HEK293 (cell line): ENCODE measurements around the gene PEF1.

ENCODE experiments used
- CTCF ChIA-PET: fragments of 350-600 bp; formaldehyde crosslinking; extraction: SDS; loops from one replicate; lab custom pipeline; 2021; ENCODE audit warnings: antibody characterized with exemption; lab: Yijun Ruan, JAX
- POLR2A ChIA-PET: fragments of 300-600 bp; formaldehyde crosslinking; extraction: SDS; loops from one replicate; lab custom pipeline; 2020; ENCODE audit warnings: antibody characterized with exemption, inconsistent platforms; lab: Yijun Ruan, JAX
- H3K27ac ChIP-seq: fragments of 200-500 bp; sonication (Bioruptor generic); 2 replicates; pipeline ENCODE4 v1.5.1; 2014; ENCODE audit warnings: low read depth, low read length, control low read depth, inconsistent platforms; ENCODE audit errors: extremely low read depth
- H3K36me3 ChIP-seq, 2 experiments: fragments of 200-500 bp in 1 of 2; sonication (Bioruptor generic) in 1 of 2; 1 replicate in 1 of 2; 2 replicates in 1 of 2; pipeline ENCODE4 v1.5.1; 2014 to 2017; ENCODE audit warnings: inconsistent platforms in 2 of 2, low read length in 2 of 2; ENCODE audit not compliant: control insufficient read depth in 2 of 2, insufficient read depth in 1 of 2
- H3K4me1 ChIP-seq: fragments of 200-500 bp; sonication (Bioruptor generic); 2 replicates; pipeline ENCODE4 v1.5.1; 2014; ENCODE audit warnings: mild to moderate bottlenecking, low read length, inconsistent platforms; ENCODE audit not compliant: control insufficient read depth, insufficient read depth
- H3K4me3 ChIP-seq: 2 replicates; pipeline ENCODE4 v1.5.1; 2011; ENCODE audit warnings: low read depth, mild to moderate bottlenecking, control low read depth, low read length, moderate library complexity
- H3K9me3 ChIP-seq: fragments of 200-500 bp; sonication (Bioruptor generic); 2 replicates; pipeline ENCODE4 v1.5.1; 2014; ENCODE audit warnings: low read depth, low read length, inconsistent platforms; ENCODE audit not compliant: control insufficient read depth, insufficient read depth
- SALL2 ChIP-seq: fragments of 450-650 bp; formaldehyde crosslinking; IDR thresholded peaks from 2 replicates; pipeline ENCODE4 v1.5.0; 2017; ENCODE audit warnings: missing biosample characterization, mild to moderate bottlenecking, missing genetic modification characterization, borderline replicate concordance
- ZBTB20 ChIP-seq: fragments of 450-650 bp; formaldehyde crosslinking; IDR thresholded peaks from 2 replicates; pipeline ENCODE4 v1.5.1; 2016; ENCODE audit warnings: missing biosample characterization, missing genetic modification characterization
- ZBTB21 ChIP-seq: fragments of 450-650 bp; formaldehyde crosslinking; IDR thresholded peaks from 2 replicates; pipeline ENCODE4 v1.5.1; 2017; ENCODE audit warnings: missing biosample characterization, missing genetic modification characterization
- ZNF114 ChIP-seq: fragments of 450-650 bp; formaldehyde crosslinking; IDR thresholded peaks from 2 replicates; pipeline ENCODE4 v1.5.0; 2017; ENCODE audit warnings: missing biosample characterization, missing genetic modification characterization
- ZNF121 ChIP-seq: fragments of 450-650 bp; formaldehyde crosslinking; IDR thresholded peaks from 2 replicates; pipeline ENCODE4 v1.5.1; 2016; ENCODE audit warnings: missing biosample characterization, missing genetic modification characterization
- ZNF169 ChIP-seq: fragments of 450-650 bp; formaldehyde crosslinking; IDR thresholded peaks from 2 replicates; pipeline ENCODE4 v1.5.1; 2016; ENCODE audit warnings: missing biosample characterization, missing genetic modification characterization
- ZNF416 ChIP-seq: fragments of 450-650 bp; formaldehyde crosslinking; IDR thresholded peaks from 2 replicates; pipeline ENCODE4 v1.5.1; 2016; ENCODE audit warnings: missing biosample characterization, missing genetic modification characterization
- ZNF426 ChIP-seq: fragments of 450-650 bp; formaldehyde crosslinking; IDR thresholded peaks from 2 replicates; pipeline ENCODE4 v1.5.1; 2017; ENCODE audit warnings: missing biosample characterization, missing genetic modification characterization, mild to moderate bottlenecking, inconsistent platforms, moderate library complexity
- ZNF561 ChIP-seq: fragments of 450-650 bp; IDR thresholded peaks from 2 replicates; pipeline ENCODE4 v1.5.1; 2018; ENCODE audit warnings: missing biosample characterization, missing genetic modification characterization, borderline replicate concordance
- ZNF747 ChIP-seq: fragments of 450-650 bp; formaldehyde crosslinking; IDR thresholded peaks from 2 replicates; pipeline ENCODE4 v1.5.1; 2016; ENCODE audit warnings: missing biosample characterization, missing genetic modification characterization
- ZNF777 ChIP-seq: fragments of 450-650 bp; formaldehyde crosslinking; IDR thresholded peaks from 2 replicates; pipeline ENCODE4 v1.5.1; 2017; ENCODE audit warnings: missing biosample characterization, missing genetic modification characterization, borderline replicate concordance
- ZSCAN16 ChIP-seq: fragments of 450-650 bp; formaldehyde crosslinking; IDR thresholded peaks from 2 replicates; pipeline ENCODE4 v1.5.1; 2016; ENCODE audit warnings: missing biosample characterization, missing genetic modification characterization
- ZSCAN30 ChIP-seq: fragments of 450-650 bp; IDR thresholded peaks from 2 replicates; pipeline ENCODE4 v1.5.1; 2018; ENCODE audit warnings: missing biosample characterization, mild to moderate bottlenecking, missing genetic modification characterization, moderate library complexity
- TF ChIP-seq, protein P1 (sequence below): sonication (generic); formaldehyde crosslinking; IDR thresholded peaks from 2 replicates; pipeline ENCODE4 v1.8.1; 2022; ENCODE audit warnings: mild to moderate bottlenecking, moderate library complexity, missing genetic modification reagents
- TF ChIP-seq, protein P2 (sequence below): fragments of 450-650 bp; formaldehyde crosslinking; IDR thresholded peaks from 2 replicates; pipeline ENCODE4 v1.5.1; 2016; ENCODE audit warnings: missing biosample characterization, missing genetic modification characterization
- TF ChIP-seq, protein P3 (sequence below): fragments of 450-650 bp; formaldehyde crosslinking; IDR thresholded peaks from 2 replicates; pipeline ENCODE4 v1.5.1; 2016; ENCODE audit warnings: missing biosample characterization, missing genetic modification characterization, borderline replicate concordance
- TF ChIP-seq, protein P4 (sequence below): fragments of 450-650 bp; formaldehyde crosslinking; IDR thresholded peaks from 2 replicates; pipeline ENCODE4 v1.5.1; 2016; ENCODE audit warnings: missing biosample characterization, missing genetic modification characterization

PEF1 gene

GRCh38 chr1:31586376-31587327 lies 58.0 kb downstream of the PEF1 start:
- ChIA-PET CTCF (interaction anchor here (0.6 to 1.4 kb wide), 3 partner anchors 22 to 173 kb away, joined by 4 to 5 read pairs (median 4); no protein-coding TSS in a partner anchor), POLR2A (no interaction called here)
- no peaks in the 10 kb centered on the region for H3K36me3 ChIP-seq
- no peaks in the 10 kb centered on the region for H3K4me1 ChIP-seq
- H3K9me3 ChIP-seq, result no peaks in the 10 kb centered on the region
- no peak overlapping the region for H3K4me3 ChIP-seq
- H3K27ac ChIP-seq, result no peak overlapping the region
- TF ChIP-seq ZNF747 (tag by site-specific recombination), result no peak
- no peak for TF ChIP-seq ZBTB21 (tag by site-specific recombination)
- no peak for TF ChIP-seq ZNF121 (tag by site-specific recombination)
- TF ChIP-seq, protein P1, sequence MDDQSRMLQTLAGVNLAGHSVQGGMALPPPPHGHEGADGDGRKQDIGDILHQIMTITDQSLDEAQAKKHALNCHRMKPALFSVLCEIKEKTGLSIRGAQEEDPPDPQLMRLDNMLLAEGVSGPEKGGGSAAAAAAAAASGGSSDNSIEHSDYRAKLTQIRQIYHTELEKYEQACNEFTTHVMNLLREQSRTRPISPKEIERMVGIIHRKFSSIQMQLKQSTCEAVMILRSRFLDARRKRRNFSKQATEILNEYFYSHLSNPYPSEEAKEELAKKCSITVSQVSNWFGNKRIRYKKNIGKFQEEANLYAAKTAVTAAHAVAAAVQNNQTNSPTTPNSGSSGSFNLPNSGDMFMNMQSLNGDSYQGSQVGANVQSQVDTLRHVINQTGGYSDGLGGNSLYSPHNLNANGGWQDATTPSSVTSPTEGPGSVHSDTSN (CRISPR knock-in tag), result no peak
- TF ChIP-seq ZBTB20, result no peak
- no peak for TF ChIP-seq ZNF114 (tag by site-specific recombination)
- TF ChIP-seq ZNF777 (tag by site-specific recombination), result no peak
- TF ChIP-seq ZNF426 (tag by site-specific recombination), result no peak
- TF ChIP-seq ZNF561 (tag by site-specific recombination), result no peak
- no peak for TF ChIP-seq ZNF416 (tag by site-specific recombination)
- TF ChIP-seq, protein P2, sequence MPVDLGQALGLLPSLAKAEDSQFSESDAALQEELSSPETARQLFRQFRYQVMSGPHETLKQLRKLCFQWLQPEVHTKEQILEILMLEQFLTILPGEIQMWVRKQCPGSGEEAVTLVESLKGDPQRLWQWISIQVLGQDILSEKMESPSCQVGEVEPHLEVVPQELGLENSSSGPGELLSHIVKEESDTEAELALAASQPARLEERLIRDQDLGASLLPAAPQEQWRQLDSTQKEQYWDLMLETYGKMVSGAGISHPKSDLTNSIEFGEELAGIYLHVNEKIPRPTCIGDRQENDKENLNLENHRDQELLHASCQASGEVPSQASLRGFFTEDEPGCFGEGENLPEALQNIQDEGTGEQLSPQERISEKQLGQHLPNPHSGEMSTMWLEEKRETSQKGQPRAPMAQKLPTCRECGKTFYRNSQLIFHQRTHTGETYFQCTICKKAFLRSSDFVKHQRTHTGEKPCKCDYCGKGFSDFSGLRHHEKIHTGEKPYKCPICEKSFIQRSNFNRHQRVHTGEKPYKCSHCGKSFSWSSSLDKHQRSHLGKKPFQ (tag by site-specific recombination), result no peak
- no peak for TF ChIP-seq ZNF169 (tag by site-specific recombination)
- TF ChIP-seq, protein P3, sequence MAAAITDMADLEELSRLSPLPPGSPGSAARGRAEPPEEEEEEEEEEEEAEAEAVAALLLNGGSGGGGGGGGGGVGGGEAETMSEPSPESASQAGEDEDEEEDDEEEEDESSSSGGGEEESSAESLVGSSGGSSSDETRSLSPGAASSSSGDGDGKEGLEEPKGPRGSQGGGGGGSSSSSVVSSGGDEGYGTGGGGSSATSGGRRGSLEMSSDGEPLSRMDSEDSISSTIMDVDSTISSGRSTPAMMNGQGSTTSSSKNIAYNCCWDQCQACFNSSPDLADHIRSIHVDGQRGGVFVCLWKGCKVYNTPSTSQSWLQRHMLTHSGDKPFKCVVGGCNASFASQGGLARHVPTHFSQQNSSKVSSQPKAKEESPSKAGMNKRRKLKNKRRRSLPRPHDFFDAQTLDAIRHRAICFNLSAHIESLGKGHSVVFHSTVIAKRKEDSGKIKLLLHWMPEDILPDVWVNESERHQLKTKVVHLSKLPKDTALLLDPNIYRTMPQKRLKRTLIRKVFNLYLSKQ (tag by site-specific recombination), result no peak
- TF ChIP-seq ZSCAN16 (tag by site-specific recombination), result no peak
- no peak for TF ChIP-seq SALL2
- no peak for TF ChIP-seq ZSCAN30 (tag by site-specific recombination)
- TF ChIP-seq, protein P4, sequence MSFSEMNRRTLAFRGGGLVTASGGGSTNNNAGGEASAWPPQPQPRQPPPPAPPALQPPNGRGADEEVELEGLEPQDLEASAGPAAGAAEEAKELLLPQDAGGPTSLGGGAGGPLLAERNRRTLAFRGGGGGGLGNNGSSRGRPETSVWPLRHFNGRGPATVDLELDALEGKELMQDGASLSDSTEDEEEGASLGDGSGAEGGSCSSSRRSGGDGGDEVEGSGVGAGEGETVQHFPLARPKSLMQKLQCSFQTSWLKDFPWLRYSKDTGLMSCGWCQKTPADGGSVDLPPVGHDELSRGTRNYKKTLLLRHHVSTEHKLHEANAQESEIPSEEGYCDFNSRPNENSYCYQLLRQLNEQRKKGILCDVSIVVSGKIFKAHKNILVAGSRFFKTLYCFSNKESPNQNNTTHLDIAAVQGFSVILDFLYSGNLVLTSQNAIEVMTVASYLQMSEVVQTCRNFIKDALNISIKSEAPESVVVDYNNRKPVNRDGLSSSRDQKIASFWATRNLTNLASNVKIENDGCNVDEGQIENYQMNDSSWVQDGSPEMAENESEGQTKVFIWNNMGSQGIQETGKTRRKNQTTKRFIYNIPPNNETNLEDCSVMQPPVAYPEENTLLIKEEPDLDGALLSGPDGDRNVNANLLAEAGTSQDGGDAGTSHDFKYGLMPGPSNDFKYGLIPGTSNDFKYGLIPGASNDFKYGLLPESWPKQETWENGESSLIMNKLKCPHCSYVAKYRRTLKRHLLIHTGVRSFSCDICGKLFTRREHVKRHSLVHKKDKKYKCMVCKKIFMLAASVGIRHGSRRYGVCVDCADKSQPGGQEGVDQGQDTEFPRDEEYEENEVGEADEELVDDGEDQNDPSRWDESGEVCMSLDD (tag by site-specific recombination), result no peak
